DOHH2 (cell line): ENCODE results near the gene SURF1.
"Not testable (repeated sequence)": the region's sequence is repeated elsewhere in the genome, so short reads cannot be mapped to it uniquely, and the experiment has no call there.

Experiments used
- H3F3A ChIP-seq: fragments of 200-600 bp; sonication (generic), shearing (Covaris generic); 2 replicates; pipeline ENCODE4 v1.6.0; 2016; ENCODE audit warnings: antibody characterized with exemption, mild to moderate bottlenecking; ENCODE audit not compliant: control insufficient read depth, insufficient read depth
- H3K27ac ChIP-seq: fragments of 200-600 bp; sonication (generic); 2 replicates; pipeline ENCODE4 v1.5.1; 2014; ENCODE audit warnings: low read depth, mild to moderate bottlenecking, low read length, moderate library complexity
- H3K27me3 ChIP-seq: fragments of 200-600 bp; sonication (generic); 2 replicates; pipeline ENCODE4 v1.6.1; 2014; ENCODE audit warnings: mild to moderate bottlenecking, low read length, mixed read lengths; ENCODE audit not compliant: control insufficient read depth
- H3K36me3 ChIP-seq: fragments of 200-600 bp; sonication (generic); 2 replicates; pipeline ENCODE4 v1.6.1; 2014; ENCODE audit warnings: mild to moderate bottlenecking, low read length, moderate library complexity, mixed read lengths; ENCODE audit not compliant: control insufficient read depth
- H3K4me1 ChIP-seq: fragments of 200-600 bp; sonication (generic); 2 replicates; pipeline ENCODE4 v1.6.1; 2014; ENCODE audit warnings: mild to moderate bottlenecking, low read length, mixed read lengths; ENCODE audit not compliant: control insufficient read depth
- H3K4me2 ChIP-seq: fragments of 200-600 bp; sonication (generic); 2 replicates; pipeline ENCODE4 v1.6.0; 2014; ENCODE audit warnings: mild to moderate bottlenecking, low read length, moderate library complexity
- H3K4me3 ChIP-seq: fragments of 200-600 bp; sonication (generic); 2 replicates; pipeline ENCODE4 v1.5.1; 2014; ENCODE audit warnings: mild to moderate bottlenecking, low read length, mixed read lengths
- H3K79me2 ChIP-seq: fragments of 200-600 bp; sonication (generic); 2 replicates; pipeline ENCODE4 v1.6.1; 2014; ENCODE audit warnings: mild to moderate bottlenecking, low read length, mixed read lengths; ENCODE audit not compliant: control insufficient read depth
- H3K9me2 ChIP-seq: fragments of 200-600 bp; sonication (generic); replicated peaks from 2 replicates; pipeline ENCODE4 v1.6.1; 2014; ENCODE audit warnings: mild to moderate bottlenecking, low read length, mixed read lengths; ENCODE audit not compliant: control insufficient read depth
- H3K9me3 ChIP-seq: fragments of 200-600 bp; sonication (generic); 2 replicates; pipeline ENCODE4 v1.6.1; 2014; ENCODE audit warnings: antibody characterized with exemption, low read length, mixed read lengths; ENCODE audit not compliant: control insufficient read depth, insufficient read depth
- H4K20me1 ChIP-seq: fragments of 200-600 bp; sonication (generic); 2 replicates; pipeline ENCODE4 v1.6.0; 2014; ENCODE audit warnings: low read depth, mild to moderate bottlenecking, antibody characterized with exemption, low read length, moderate library complexity; ENCODE audit not compliant: control insufficient read depth, insufficient read depth
- EZH2phosphoT487 ChIP-seq: fragments of 200-600 bp; sonication (generic); IDR thresholded peaks from 2 replicates; pipeline ENCODE4 v1.6.1; 2017; ENCODE audit warnings: borderline replicate concordance, mild to moderate bottlenecking, antibody characterized with exemption, low read length, moderate library complexity, mixed read lengths
- TF ChIP-seq, protein P1 (sequence below): fragments of 200-600 bp; sonication (generic); IDR thresholded peaks from one replicate; pipeline ENCODE4 v1.5.1; 2014; ENCODE audit warnings: antibody characterized with exemption, mild to moderate bottlenecking, low read depth, low read length; ENCODE audit not compliant: poor library complexity, severe bottlenecking

SURF1 gene

DNA sequence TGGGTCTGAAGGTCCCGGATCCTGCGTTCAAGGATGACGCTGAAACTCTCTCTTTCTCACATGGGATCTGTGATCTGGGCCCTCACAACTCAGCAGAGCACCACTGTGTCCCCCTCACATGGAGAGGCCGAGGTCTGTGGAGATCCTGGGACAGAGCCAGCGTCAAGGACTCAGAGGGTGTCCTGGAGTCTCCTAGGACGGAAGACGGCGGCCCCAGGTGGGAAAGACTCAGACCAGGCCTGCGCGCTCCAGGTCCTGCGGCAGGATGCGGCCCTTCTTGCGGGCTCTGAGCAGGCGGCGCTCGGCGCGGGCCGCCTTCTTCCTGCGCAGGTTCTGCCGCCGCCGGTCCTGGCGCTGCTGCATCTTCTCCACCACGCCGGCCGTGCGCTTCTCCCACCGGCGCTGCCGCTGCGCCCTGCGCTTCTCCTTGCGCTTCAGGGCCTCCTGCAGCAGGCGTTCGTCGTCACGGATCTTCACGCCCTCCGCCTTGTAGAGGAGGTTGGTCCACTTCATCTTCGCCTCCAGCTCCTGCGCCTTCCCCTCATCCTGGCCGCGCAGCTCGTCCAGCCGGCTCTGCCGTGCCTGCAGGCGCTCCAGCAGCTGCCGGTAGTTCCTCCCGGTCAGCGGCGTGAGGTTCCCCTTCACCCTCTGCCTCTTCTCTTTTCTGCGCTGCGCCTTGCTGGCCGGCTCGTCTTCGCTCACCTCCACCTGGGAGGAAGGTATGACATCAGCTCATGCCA, 24.5 kb downstream of the SURF1 start:
- Histone ChIP-seq H3K4me3 (no peak overlapping the region), H4K20me1 (peaks cover 15% of the 10 kb centered on the region), H3K9me2 (no peaks in the 10 kb centered on the region), H3K27ac (no peak overlapping the region), H3K27me3 (no peaks in the 10 kb centered on the region), H3F3A (peaks cover 11% of the 10 kb centered on the region; the same call in 1 of the 2 replicates), H3K4me1 (peaks cover 19% of the 10 kb centered on the region), H3K4me2 (no peak overlapping the region), H3K9me3 (no peaks in the 10 kb centered on the region), H3K79me2 (peaks cover 37% of the 10 kb centered on the region), H3K36me3 (peaks cover 56% of the 10 kb centered on the region)
- no peak for TF ChIP-seq EZH2phosphoT487
- TF ChIP-seq, protein P1, sequence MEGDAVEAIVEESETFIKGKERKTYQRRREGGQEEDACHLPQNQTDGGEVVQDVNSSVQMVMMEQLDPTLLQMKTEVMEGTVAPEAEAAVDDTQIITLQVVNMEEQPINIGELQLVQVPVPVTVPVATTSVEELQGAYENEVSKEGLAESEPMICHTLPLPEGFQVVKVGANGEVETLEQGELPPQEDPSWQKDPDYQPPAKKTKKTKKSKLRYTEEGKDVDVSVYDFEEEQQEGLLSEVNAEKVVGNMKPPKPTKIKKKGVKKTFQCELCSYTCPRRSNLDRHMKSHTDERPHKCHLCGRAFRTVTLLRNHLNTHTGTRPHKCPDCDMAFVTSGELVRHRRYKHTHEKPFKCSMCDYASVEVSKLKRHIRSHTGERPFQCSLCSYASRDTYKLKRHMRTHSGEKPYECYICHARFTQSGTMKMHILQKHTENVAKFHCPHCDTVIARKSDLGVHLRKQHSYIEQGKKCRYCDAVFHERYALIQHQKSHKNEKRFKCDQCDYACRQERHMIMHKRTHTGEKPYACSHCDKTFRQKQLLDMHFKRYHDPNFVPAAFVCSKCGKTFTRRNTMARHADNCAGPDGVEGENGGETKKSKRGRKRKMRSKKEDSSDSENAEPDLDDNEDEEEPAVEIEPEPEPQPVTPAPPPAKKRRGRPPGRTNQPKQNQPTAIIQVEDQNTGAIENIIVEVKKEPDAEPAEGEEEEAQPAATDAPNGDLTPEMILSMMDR = no peak

DNA sequence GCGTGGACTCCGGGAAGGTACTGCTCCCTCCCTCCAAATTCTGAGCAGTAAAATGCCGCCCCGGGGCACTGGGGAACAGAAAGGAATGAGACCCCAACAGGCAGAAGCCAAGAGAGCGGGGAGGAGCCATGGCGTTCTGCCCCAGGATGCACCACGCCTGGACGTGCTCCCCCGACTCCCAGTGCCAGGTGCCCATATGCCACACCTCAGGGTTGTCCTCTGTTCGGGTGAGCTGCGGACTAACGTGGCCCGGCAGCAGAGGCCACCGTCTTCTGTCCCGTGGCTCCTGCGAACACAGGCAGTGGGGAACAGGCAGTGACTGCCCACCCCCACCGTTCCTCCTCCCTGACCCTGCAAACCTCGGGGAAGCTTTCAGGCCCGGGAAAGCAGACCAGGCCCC, 25.1 kb downstream of the SURF1 start:
- H3K27ac ChIP-seq = no peak overlapping the region
- no peaks in the 10 kb centered on the region for H3K9me2 ChIP-seq
- no peak for TF ChIP-seq EZH2phosphoT487
- TF ChIP-seq, protein P1 = no peak
- no peak overlapping the region for H3K4me3 ChIP-seq
- H3K9me3 ChIP-seq = no peaks in the 10 kb centered on the region
- H3K4me1 ChIP-seq = peaks cover 13% of the 10 kb centered on the region
- peaks cover 11% of the 10 kb centered on the region; the same call in 1 of the 2 replicates for H3F3A ChIP-seq
- H4K20me1 ChIP-seq = peaks cover 15% of the 10 kb centered on the region
- H3K4me2 ChIP-seq = no peak overlapping the region
- no peaks in the 10 kb centered on the region for H3K27me3 ChIP-seq
- peaks cover 56% of the 10 kb centered on the region for H3K36me3 ChIP-seq
- peaks cover 37% of the 10 kb centered on the region for H3K79me2 ChIP-seq

DNA sequence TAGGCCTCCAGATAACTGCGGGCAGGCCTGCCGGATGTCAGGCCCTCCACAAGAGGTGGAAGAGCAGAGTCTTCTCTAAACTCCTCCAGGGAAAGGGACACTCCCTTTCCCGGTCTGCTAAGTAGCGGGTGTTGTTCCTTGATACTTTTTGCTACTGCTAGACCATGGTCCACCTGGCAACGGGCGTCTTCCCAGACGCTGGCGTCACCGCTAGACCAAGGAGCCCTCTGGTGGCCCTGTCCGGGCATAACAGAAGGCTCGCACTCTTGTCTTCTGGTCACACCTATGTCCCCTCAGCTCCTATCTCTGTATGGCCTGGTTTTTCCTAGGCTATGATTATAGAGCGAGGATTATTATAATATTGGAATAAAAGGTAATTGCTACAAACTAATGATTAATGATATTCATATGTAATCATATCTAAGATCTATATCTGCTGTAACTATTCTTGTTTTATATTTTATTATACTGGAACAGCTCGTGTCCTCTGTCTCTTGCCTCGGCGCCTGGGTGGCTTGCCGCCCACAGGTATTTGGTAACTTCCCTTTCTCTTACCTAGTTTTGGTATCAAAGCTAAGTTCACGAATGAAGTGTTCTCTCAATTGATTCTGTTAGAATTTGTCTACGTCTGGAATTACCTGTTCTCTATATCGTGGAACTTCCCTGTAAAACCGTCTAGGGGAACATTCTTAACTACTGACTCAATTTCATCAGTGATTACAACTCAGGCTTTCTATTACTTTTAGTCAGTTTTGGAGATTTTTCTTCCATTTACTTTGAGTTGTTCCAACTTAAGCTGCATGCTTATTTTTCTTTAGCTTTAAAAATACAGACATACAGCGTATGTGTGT, 26.8 kb downstream of the SURF1 start:
- not testable (repeated sequence) for H3K9me2 ChIP-seq, H3K9me3 ChIP-seq, H3K4me1 ChIP-seq, H3K4me3 ChIP-seq, H3K4me2 ChIP-seq, H3K27me3 ChIP-seq, H4K20me1 ChIP-seq, H3K27ac ChIP-seq
- peaks cover 23% of the 10 kb centered on the region for H3K79me2 ChIP-seq
- H3K36me3 ChIP-seq = peaks cover 49% of the 10 kb centered on the region
- peaks cover 11% of the 10 kb centered on the region; the same call in 1 of the 2 replicates for H3F3A ChIP-seq
